OCI-LY7 (cell line): ENCODE data around the gene NFIX. TPM values are rescaled to one million over a fixed set of nuclear protein-coding genes. Genes with fewer than 3 reads are reported as not detected.

Experiments
- BruUV-seq: library from RNA; stranded (reverse); fragments of 400-500 nt; replicated peaks from 2 replicates; lab custom pipeline; 2021; lab: Mats Ljungman, UMichigan
- CTCF ChIA-PET: fragments of 300-600 bp; sonication (Branson Sonifier 250); formaldehyde crosslinking; loops from one replicate; lab custom pipeline; 2022; ENCODE audit warnings: antibody characterized with exemption; ENCODE audit not compliant: unreplicated experiment; lab: Charles Lee
- POLR2A ChIA-PET: fragments of 300-600 bp; sonication (Branson Sonifier 250); formaldehyde crosslinking; loops from one replicate; lab custom pipeline; 2022; ENCODE audit warnings: antibody characterized with exemption; lab: Charles Lee
- DNase-seq: peaks from one replicate; pipeline ENCODE4 v3.0.0-alpha.2; 2015; ENCODE audit warnings: low spot score
- H2AFZ ChIP-seq: fragments of 200-600 bp; sonication (generic), shearing (Covaris generic); 2 replicates; pipeline ENCODE4 v1.6.1; 2014; ENCODE audit warnings: mild to moderate bottlenecking, antibody characterized with exemption, low read length, moderate library complexity
- H3K27ac ChIP-seq: fragments of 200-600 bp; sonication (generic); 2 replicates; pipeline ENCODE4 v1.5.1; 2014; ENCODE audit warnings: mixed run types, low read depth, mild to moderate bottlenecking, moderate library complexity, low read length, inconsistent platforms; ENCODE audit not compliant: poor library complexity, severe bottlenecking
- H3K36me3 ChIP-seq: fragments of 200-600 bp; sonication (generic); 2 replicates; pipeline ENCODE4 v1.6.1; 2014; ENCODE audit warnings: mild to moderate bottlenecking, antibody characterized with exemption, low read length, moderate library complexity, mixed read lengths; ENCODE audit not compliant: insufficient read depth
- H3K4me1 ChIP-seq: fragments of 200-600 bp; sonication (generic); 2 replicates; pipeline ENCODE4 v1.5.1; 2014; ENCODE audit warnings: mild to moderate bottlenecking, low read length; ENCODE audit not compliant: insufficient read depth, poor library complexity, severe bottlenecking
- H3K4me2 ChIP-seq: fragments of 200-600 bp; sonication (generic); 2 replicates; pipeline ENCODE4 v1.6.1; 2014; ENCODE audit warnings: mild to moderate bottlenecking, low read length
- H3K4me3 ChIP-seq: fragments of 200-600 bp; sonication (generic); 2 replicates; pipeline ENCODE4 v1.5.1; 2014; ENCODE audit warnings: mild to moderate bottlenecking, low read depth, low read length; ENCODE audit not compliant: poor library complexity, severe bottlenecking
- H3K79me2 ChIP-seq: fragments of 200-600 bp; sonication (generic); 2 replicates; pipeline ENCODE4 v1.6.1; 2016; ENCODE audit warnings: low read depth, mild to moderate bottlenecking, low read length, moderate library complexity, mixed read lengths; ENCODE audit not compliant: insufficient read depth
- H3K9me2 ChIP-seq: fragments of 200-600 bp; sonication (generic); 2 replicates; pipeline ENCODE4 v1.6.1; 2016; ENCODE audit warnings: mild to moderate bottlenecking, low read length, mixed read lengths; ENCODE audit not compliant: insufficient read depth
- H3K9me3 ChIP-seq: fragments of 200-600 bp; sonication (generic); 2 replicates; pipeline ENCODE4 v1.6.1; 2014; ENCODE audit warnings: mild to moderate bottlenecking, mixed run types, low read length, mixed read lengths
- H4K20me1 ChIP-seq: fragments of 200-600 bp; sonication (generic); 2 replicates; pipeline ENCODE4 v1.6.1; 2014; ENCODE audit warnings: mild to moderate bottlenecking, antibody characterized with exemption, low read length, moderate library complexity, mixed read lengths; ENCODE audit not compliant: insufficient read depth
- CTCF ChIP-seq: fragments of 200-600 bp; sonication (generic); conservative IDR thresholded peaks from 2 replicates; pipeline ENCODE4 v1.5.1; 2014; ENCODE audit warnings: mild to moderate bottlenecking, antibody characterized with exemption, low read length, moderate library complexity, mixed read lengths
- EZH2phosphoT487 ChIP-seq: fragments of 200-600 bp; sonication (generic); IDR thresholded peaks from 2 replicates; pipeline ENCODE4 v1.6.1; 2018; ENCODE audit warnings: low read depth, borderline replicate concordance, mild to moderate bottlenecking, mixed run types, antibody characterized with exemption, low read length, moderate library complexity, mixed read lengths
- intact Hi-C: fragments of 100-400 bp; cut with micrococcal nuclease; formaldehyde crosslinking; loops from one replicate; pipeline ENCODE4 v1.10.0; 2022; ENCODE audit not compliant: unreplicated experiment
- total RNA-seq, 2 experiments: library from RNA; depleted of rRNA in 1 of 2; stranded (reverse); fragments of >200 nt in 1 of 2; shearing (Covaris generic) in 1 of 2; gene quantifications; 2 replicates each; pipeline ENCODE4 v1.2.3, GENCODE V29; 2014 to 2022

The NFIX gene
- total RNA-seq, 2 experiments from 2014 or later: 0.16 to 0.72 TPM

GRCh38 chr19:13100841-13101589 lies 105.7 kb downstream of the NFIX start:
- POLR2A ChIA-PET: interaction anchor here (0.6 to 1.1 kb wide), 3 partner anchors 62 to 1282 kb away, joined by 3 to 5 read pairs (median 4); no protein-coding TSS in a partner anchor

GRCh38 chr19:13101590-13102415 lies 106.5 kb downstream of the NFIX start:
- no peaks in the 10 kb centered on the region for H3K9me3 ChIP-seq
- no peak for TF ChIP-seq EZH2phosphoT487
- peak; percentile 32 for TF ChIP-seq CTCF
- ChIA-PET CTCF (no interaction called here), POLR2A (no interaction called here)
- no peaks in the 10 kb centered on the region for H4K20me1 ChIP-seq
- no peak for DNase-seq
- H3K4me2 ChIP-seq: peak overlapping the region; percentile 85
- intact Hi-C loops: loop anchor here (1.0 kb wide), 1 partner anchor 14 kb away; the partner anchor contains the start of gene TRMT1
- H3K27ac ChIP-seq: peak overlapping the region; percentile 96
- no peak overlapping the region; the same call in 1 of the 2 replicates for H2AFZ ChIP-seq
- peaks cover 24% of the 10 kb centered on the region for H3K36me3 ChIP-seq
- no peaks in the 10 kb centered on the region for H3K9me2 ChIP-seq
- BruUV-seq: no TSS peak
- H3K4me1 ChIP-seq: peaks cover 79% of the 10 kb centered on the region
- H3K4me3 ChIP-seq: peak overlapping the region; percentile 83
- H3K79me2 ChIP-seq: peaks cover 17% of the 10 kb centered on the region

More at GRCh38 chr19:13100841-13101589, 105.7 kb downstream of the NFIX start:
- peak; percentile 37 for DNase-seq
- intact Hi-C loops: no loop called here
- Histone ChIP-seq H3K9me2 (no peaks in the 10 kb centered on the region), H3K36me3 (peaks cover 24% of the 10 kb centered on the region), H3K4me1 (peaks cover 81% of the 10 kb centered on the region), H3K79me2 (peaks cover 17% of the 10 kb centered on the region), H3K4me3 (peak overlapping the region; percentile 83), H2AFZ (no peak overlapping the region), H3K4me2 (peak overlapping the region; percentile 85), H3K27ac (peak overlapping the region; percentile 96), H4K20me1 (no peaks in the 10 kb centered on the region), H3K9me3 (no peaks in the 10 kb centered on the region)
- no TSS peak for BruUV-seq
- TF ChIP-seq CTCF: peak; percentile 86
- TF ChIP-seq EZH2phosphoT487: no peak
- CTCF ChIA-PET: interaction anchor here (0.6 kb wide), 2 partner anchors 10 to 51 kb away, joined by 3 to 11 read pairs; no protein-coding TSS in a partner anchor
